Fibroblast of lung (primary cell): ENCODE results near the gene PLXNA4. TPM values are rescaled to one million over a fixed set of nuclear protein-coding genes. Genes with fewer than 3 reads are reported as not detected.

Experiments used
- DNase-seq, 2 donors: peaks; one replicate each; pipeline versions ENCODE4 v3.0.0 to v3.0.0-alpha.2; 2010; ENCODE audit warnings: low read depth in 2 of 2
- H2AFZ ChIP-seq: 2 replicates; pipeline ENCODE4 v1.5.1; 2012; ENCODE audit warnings: low read length, control low read depth, inconsistent platforms
- H3K27ac ChIP-seq: 2 replicates; pipeline ENCODE4 v1.5.1; 2011; ENCODE audit warnings: low read length, control low read depth; ENCODE audit not compliant: insufficient read depth
- H3K27me3 ChIP-seq: 2 replicates; pipeline ENCODE4 v1.5.1; 2011; ENCODE audit warnings: mild to moderate bottlenecking, low read length; ENCODE audit not compliant: control insufficient read depth, insufficient read depth
- H3K36me3 ChIP-seq: 2 replicates; pipeline ENCODE4 v1.5.1; 2011; ENCODE audit warnings: low read length; ENCODE audit not compliant: control insufficient read depth, insufficient read depth
- H3K4me1 ChIP-seq: 2 replicates; pipeline ENCODE4 v1.5.1; 2011; ENCODE audit warnings: low read length; ENCODE audit not compliant: control insufficient read depth, insufficient read depth; ENCODE audit errors: extremely low read depth
- H3K4me2 ChIP-seq: 2 replicates; pipeline ENCODE4 v1.5.1; 2011; ENCODE audit warnings: low read length, control low read depth; ENCODE audit not compliant: insufficient read depth; ENCODE audit errors: extremely low read depth
- H3K4me3 ChIP-seq, 4 experiments: fragments of 200-600 bp in 1 of 4; sonication (generic) in 1 of 4; replicated peaks in 1 of 4; 2 replicates each; pipeline ENCODE4 v1.5.1; 2011 to 2016; ENCODE audit warnings: low read length in 4 of 4, low read depth in 3 of 4, mild to moderate bottlenecking in 3 of 4, control low read depth in 2 of 4, inconsistent platforms in 1 of 4, mixed read lengths in 1 of 4; ENCODE audit not compliant: insufficient read depth in 1 of 4; ENCODE audit errors: control extremely low read depth in 1 of 4
- H3K79me2 ChIP-seq: 2 replicates; pipeline ENCODE4 v1.5.1; 2012; ENCODE audit warnings: mild to moderate bottlenecking, low read length, inconsistent platforms; ENCODE audit not compliant: control insufficient read depth, insufficient read depth
- H3K9ac ChIP-seq: 2 replicates; pipeline ENCODE4 v1.5.1; 2011; ENCODE audit warnings: mild to moderate bottlenecking, low read length, control low read depth; ENCODE audit not compliant: insufficient read depth
- H3K9me3 ChIP-seq: 2 replicates; pipeline ENCODE4 v1.5.1; 2012; ENCODE audit warnings: low read depth, low read length; ENCODE audit not compliant: control insufficient read depth, insufficient read depth
- H4K20me1 ChIP-seq: 2 replicates; pipeline ENCODE4 v1.5.1; 2011; ENCODE audit warnings: low read length; ENCODE audit not compliant: control insufficient read depth, insufficient read depth; ENCODE audit errors: extremely low read depth
- EZH2 ChIP-seq: IDR thresholded peaks from 2 replicates; pipeline ENCODE4 v1.5.1; 2012; ENCODE audit warnings: low read length, control low read depth, mild to moderate bottlenecking; ENCODE audit errors: missing control alignments
- polyA plus RNA-seq, 2 donors: library from polyadenylated mRNA; depleted of rRNA in 1 of 2; stranded (reverse) in 1 of 2; unstranded in 1 of 2; fragments of >200 nt; gene quantifications; 2 replicates each; pipeline ENCODE4 v1.2.1, GENCODE V29; 2011 to 2012; ENCODE audit warnings: missing spikeins in 1 of 2
- total RNA-seq: library from RNA; depleted of rRNA; stranded (reverse); fragments of >200 nt; gene quantifications from 2 replicates; pipeline ENCODE4 v1.2.1, GENCODE V29; 2014
- TF ChIP-seq, protein P1 (sequence below), 2 donors: IDR thresholded peaks in 1 of 2; conservative IDR thresholded peaks in 1 of 2; 1 replicate in 1 of 2; 2 replicates in 1 of 2; pipeline ENCODE4 v1.5.1; 2011 to 2012; ENCODE audit warnings: low read length in 2 of 2, control low read depth in 1 of 2, inconsistent platforms in 1 of 2, low read depth in 1 of 2, mild to moderate bottlenecking in 1 of 2

Gene PLXNA4
- total and polyA plus RNA-seq, 2 donors (not counting 1 experiment from before 2014, with no cell fraction given), result 1.2 to 1.5 TPM

DNA sequence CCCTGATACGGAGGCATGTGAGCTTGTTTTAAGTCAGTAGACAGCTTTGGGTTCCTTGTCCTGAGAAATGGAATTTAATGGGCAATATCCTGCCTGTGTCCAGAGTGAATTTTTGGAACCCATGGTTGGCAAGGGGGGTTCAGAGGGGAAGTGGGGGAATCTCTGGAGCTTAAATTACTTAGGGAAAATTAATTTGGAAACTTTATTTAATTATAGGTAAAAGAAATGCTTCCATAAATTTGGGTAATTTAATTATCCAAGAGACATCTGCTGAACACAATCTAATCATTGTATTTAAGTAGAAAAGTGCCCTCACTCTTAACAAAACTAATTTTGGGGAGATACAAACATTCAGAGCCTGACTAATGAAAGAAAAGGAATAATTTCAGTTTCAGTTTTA lies 99.7 kb downstream of the PLXNA4 start:
- Histone ChIP-seq H3K4me3 (no peak overlapping the region), H2AFZ (no peak overlapping the region), H3K36me3 (no peaks in the 10 kb centered on the region), H3K9me3 (no peaks in the 10 kb centered on the region), H3K9ac (no peak overlapping the region), H3K79me2 (no peaks in the 10 kb centered on the region), H3K4me1 (no peaks in the 10 kb centered on the region), H4K20me1 (no peaks in the 10 kb centered on the region), H3K27me3 (no peaks in the 10 kb centered on the region), H3K27ac (no peak overlapping the region), H3K4me2 (no peak overlapping the region)
- no peak for TF ChIP-seq EZH2
- TF ChIP-seq, protein P1, sequence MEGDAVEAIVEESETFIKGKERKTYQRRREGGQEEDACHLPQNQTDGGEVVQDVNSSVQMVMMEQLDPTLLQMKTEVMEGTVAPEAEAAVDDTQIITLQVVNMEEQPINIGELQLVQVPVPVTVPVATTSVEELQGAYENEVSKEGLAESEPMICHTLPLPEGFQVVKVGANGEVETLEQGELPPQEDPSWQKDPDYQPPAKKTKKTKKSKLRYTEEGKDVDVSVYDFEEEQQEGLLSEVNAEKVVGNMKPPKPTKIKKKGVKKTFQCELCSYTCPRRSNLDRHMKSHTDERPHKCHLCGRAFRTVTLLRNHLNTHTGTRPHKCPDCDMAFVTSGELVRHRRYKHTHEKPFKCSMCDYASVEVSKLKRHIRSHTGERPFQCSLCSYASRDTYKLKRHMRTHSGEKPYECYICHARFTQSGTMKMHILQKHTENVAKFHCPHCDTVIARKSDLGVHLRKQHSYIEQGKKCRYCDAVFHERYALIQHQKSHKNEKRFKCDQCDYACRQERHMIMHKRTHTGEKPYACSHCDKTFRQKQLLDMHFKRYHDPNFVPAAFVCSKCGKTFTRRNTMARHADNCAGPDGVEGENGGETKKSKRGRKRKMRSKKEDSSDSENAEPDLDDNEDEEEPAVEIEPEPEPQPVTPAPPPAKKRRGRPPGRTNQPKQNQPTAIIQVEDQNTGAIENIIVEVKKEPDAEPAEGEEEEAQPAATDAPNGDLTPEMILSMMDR (conservative IDR thresholded peaks at IDR 0.05 in 1 of 2, IDR thresholded peaks at IDR 0.05 in 1 of 2; ENCODE audit: low read depth in 1 of 2, low read length in 2 of 2), result no peak
- DNase-seq, result no peak

DNA sequence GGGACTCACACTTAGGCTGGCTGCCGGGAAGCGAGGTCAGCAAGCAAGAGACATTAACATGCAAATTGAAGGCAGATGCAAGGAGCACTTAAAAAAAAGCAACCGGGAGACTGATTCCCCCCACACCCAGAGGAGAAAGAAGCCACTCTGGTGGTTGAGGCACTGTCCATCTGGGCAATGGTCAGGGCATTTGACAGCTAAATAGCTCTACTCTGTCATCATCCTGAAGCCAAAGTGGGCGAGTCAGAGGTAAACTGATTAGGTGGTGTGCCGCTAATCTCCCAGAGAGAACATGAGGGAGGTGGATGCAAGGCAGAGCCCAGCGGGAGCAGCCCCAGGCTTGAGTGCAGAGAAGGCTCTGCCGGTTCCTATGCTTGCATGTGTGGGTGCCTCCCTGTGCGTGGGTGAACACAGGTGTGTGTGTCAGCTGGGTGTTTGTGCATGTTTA lies 100.6 kb downstream of the PLXNA4 start:
- peak in 1 of 2 donors; percentile 16 for DNase-seq
- no peak overlapping the region for H3K27ac ChIP-seq
- no peaks in the 10 kb centered on the region for H3K27me3 ChIP-seq
- H2AFZ ChIP-seq, result no peak overlapping the region
- no peaks in the 10 kb centered on the region for H3K79me2 ChIP-seq
- no peak overlapping the region for H3K4me3 ChIP-seq
- H3K9ac ChIP-seq, result no peak overlapping the region
- no peaks in the 10 kb centered on the region for H3K36me3 ChIP-seq
- H3K4me1 ChIP-seq, result no peaks in the 10 kb centered on the region
- H3K4me2 ChIP-seq, result no peak overlapping the region
- TF ChIP-seq, protein P1 (conservative IDR thresholded peaks at IDR 0.05 in 1 of 2, IDR thresholded peaks at IDR 0.05 in 1 of 2; ENCODE audit: low read depth in 1 of 2, low read length in 2 of 2), result no peak
- no peak for TF ChIP-seq EZH2
- H4K20me1 ChIP-seq, result no peaks in the 10 kb centered on the region
- H3K9me3 ChIP-seq, result no peaks in the 10 kb centered on the region

DNA sequence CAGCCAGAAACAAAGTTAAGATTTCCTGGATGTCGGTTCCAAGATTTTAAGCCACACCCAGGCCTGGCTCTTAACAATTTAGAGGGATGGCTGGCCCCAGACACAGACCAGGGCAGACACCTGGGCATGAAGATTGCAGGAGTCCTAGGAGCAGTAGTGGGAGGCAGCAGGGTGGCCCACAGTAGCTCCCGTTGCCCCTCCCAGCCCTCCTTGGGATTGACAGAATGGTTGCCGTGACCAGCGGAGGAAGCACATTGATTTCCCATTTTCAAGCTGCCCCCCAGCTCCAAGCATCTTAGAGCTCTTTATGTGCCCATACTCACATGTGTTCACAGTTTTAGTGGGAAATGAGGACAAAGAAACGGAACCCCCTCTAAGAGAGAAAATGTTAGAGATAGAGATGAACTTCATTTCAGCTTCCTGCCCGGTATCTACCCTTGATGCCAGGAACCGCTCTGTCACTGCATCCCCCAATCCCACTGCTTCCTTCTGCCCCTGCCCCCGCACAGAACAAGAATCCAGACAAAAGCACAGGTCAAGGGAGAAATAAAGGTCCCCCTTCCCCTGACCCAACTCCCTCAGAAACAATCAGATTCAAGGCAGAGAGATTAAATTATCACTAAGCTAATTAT lies 101.1 kb downstream of the PLXNA4 start:
- H3K4me2 ChIP-seq, result no peak overlapping the region
- no peaks in the 10 kb centered on the region for H3K9me3 ChIP-seq
- H3K79me2 ChIP-seq, result no peaks in the 10 kb centered on the region
- DNase-seq, result no peak
- H3K27ac ChIP-seq, result no peak overlapping the region
- H3K9ac ChIP-seq, result no peak overlapping the region
- H2AFZ ChIP-seq, result no peak overlapping the region
- no peaks in the 10 kb centered on the region for H4K20me1 ChIP-seq
- TF ChIP-seq, protein P1 (conservative IDR thresholded peaks at IDR 0.05 in 1 of 2, IDR thresholded peaks at IDR 0.05 in 1 of 2; ENCODE audit: low read depth in 1 of 2, low read length in 2 of 2), result no peak
- no peak for TF ChIP-seq EZH2
- no peak overlapping the region for H3K4me3 ChIP-seq
- H3K27me3 ChIP-seq, result no peaks in the 10 kb centered on the region
- no peaks in the 10 kb centered on the region for H3K36me3 ChIP-seq
- H3K4me1 ChIP-seq, result no peaks in the 10 kb centered on the region
